ES-I3 (cell line): ENCODE results near the gene TTC12.

Experiments
- H3K36me3 ChIP-seq: 2 replicates; pipeline ENCODE4 v1.6.1; 2013; ENCODE audit warnings: mild to moderate bottlenecking, low read length, control low read depth, moderate library complexity; ENCODE audit not compliant: insufficient read depth
- H3K4me1 ChIP-seq: 2 replicates; pipeline ENCODE4 v1.6.1; 2013; ENCODE audit warnings: mild to moderate bottlenecking, control low read depth, low read length; ENCODE audit not compliant: insufficient read depth
- H3K9ac ChIP-seq: 2 replicates; pipeline ENCODE4 v1.6.1; 2013; ENCODE audit warnings: low read depth, mild to moderate bottlenecking, low read length, moderate library complexity
- H3K9me3 ChIP-seq: 2 replicates; pipeline ENCODE4 v1.6.1; 2013; ENCODE audit warnings: mild to moderate bottlenecking, low read length, moderate library complexity; ENCODE audit not compliant: control insufficient read depth, insufficient read depth

Gene TTC12

GRCh38 chr11:113363406-113363805 lies 49.0 kb downstream of the TTC12 start:
- H3K9ac ChIP-seq = no peak overlapping the region
- no peaks in the 10 kb centered on the region for H3K9me3 ChIP-seq
- no peaks in the 10 kb centered on the region for H3K4me1 ChIP-seq
- no peaks in the 10 kb centered on the region; the same call in 1 of the 2 replicates for H3K36me3 ChIP-seq

GRCh38 chr11:113363996-113364641 lies 49.7 kb downstream of the TTC12 start:
- Histone ChIP-seq H3K9me3 (no peaks in the 10 kb centered on the region), H3K36me3 (no peaks in the 10 kb centered on the region; the same call in 1 of the 2 replicates), H3K9ac (no peak overlapping the region), H3K4me1 (no peaks in the 10 kb centered on the region)

- Histone ChIP-seq H3K9me3 (no peaks in the 10 kb centered on the region), H3K36me3 (no peaks in the 10 kb centered on the region; the same call in 1 of the 2 replicates), H3K9ac (no peak overlapping the region), H3K4me1 (peaks cover 3% of the 10 kb centered on the region; the same call in 1 of the 2 replicates)
These were observed 51.5 kb downstream of the TTC12 start for GRCh38 chr11:113365895-113366294.

- Histone ChIP-seq H3K36me3 (no peaks in the 10 kb centered on the region; the same call in 1 of the 2 replicates), H3K9me3 (no peaks in the 10 kb centered on the region), H3K4me1 (peaks cover 3% of the 10 kb centered on the region; the same call in 1 of the 2 replicates), H3K9ac (no peak overlapping the region)
These were observed 55.0 kb downstream of the TTC12 start for GRCh38 chr11:113369411-113369810.

- Histone ChIP-seq H3K9ac (no peak overlapping the region), H3K4me1 (peaks cover 3% of the 10 kb centered on the region; the same call in 1 of the 2 replicates), H3K9me3 (no peaks in the 10 kb centered on the region), H3K36me3 (no peaks in the 10 kb centered on the region; the same call in 1 of the 2 replicates)
These were observed 56.3 kb downstream of the TTC12 start for GRCh38 chr11:113370634-113371033.

- Histone ChIP-seq H3K9me3 (no peaks in the 10 kb centered on the region), H3K9ac (no peak overlapping the region), H3K4me1 (peaks cover 6% of the 10 kb centered on the region), H3K36me3 (no peaks in the 10 kb centered on the region)
These were observed 57.9 kb downstream of the TTC12 start for GRCh38 chr11:113372309-113372708.

- H3K36me3 ChIP-seq = no peaks in the 10 kb centered on the region
- H3K4me1 ChIP-seq = peaks cover 14% of the 10 kb centered on the region
- no peaks in the 10 kb centered on the region for H3K9me3 ChIP-seq
- H3K9ac ChIP-seq = no peak overlapping the region
These were observed 58.9 kb downstream of the TTC12 start for GRCh38 chr11:113373306-113373705.

- H3K4me1 ChIP-seq = peaks cover 14% of the 10 kb centered on the region
- H3K9me3 ChIP-seq = no peaks in the 10 kb centered on the region
- no peaks in the 10 kb centered on the region for H3K36me3 ChIP-seq
- no peak overlapping the region for H3K9ac ChIP-seq
These were observed 59.7 kb downstream of the TTC12 start for GRCh38 chr11:113373981-113374560.

- Histone ChIP-seq H3K9me3 (no peaks in the 10 kb centered on the region), H3K9ac (no peak overlapping the region), H3K4me1 (peaks cover 11% of the 10 kb centered on the region), H3K36me3 (no peaks in the 10 kb centered on the region)
These were observed 61.0 kb downstream of the TTC12 start for GRCh38 chr11:113375402-113375801.

- H3K9ac ChIP-seq = no peak overlapping the region
- H3K9me3 ChIP-seq = no peaks in the 10 kb centered on the region
- no peaks in the 10 kb centered on the region for H3K36me3 ChIP-seq
These were observed 61.8 kb downstream of the TTC12 start for GRCh38 chr11:113376156-113376555.

GRCh38 chr11:113377681-113378412 lies 63.5 kb downstream of the TTC12 start:
- peaks cover 11% of the 10 kb centered on the region for H3K4me1 ChIP-seq
- no peaks in the 10 kb centered on the region for H3K9me3 ChIP-seq
- no peaks in the 10 kb centered on the region for H3K36me3 ChIP-seq
- H3K9ac ChIP-seq = no peak overlapping the region

More at GRCh38 chr11:113376156-113376555, 61.8 kb downstream of the TTC12 start:
- H3K4me1 ChIP-seq = peaks cover 11% of the 10 kb centered on the region

- Histone ChIP-seq H3K36me3 (no peaks in the 10 kb centered on the region), H3K4me1 (peaks cover 11% of the 10 kb centered on the region), H3K9ac (no peak overlapping the region), H3K9me3 (no peaks in the 10 kb centered on the region)
These were observed 64.3 kb downstream of the TTC12 start for GRCh38 chr11:113378692-113379091.

- Histone ChIP-seq H3K36me3 (no peaks in the 10 kb centered on the region), H3K9ac (no peak overlapping the region), H3K9me3 (no peaks in the 10 kb centered on the region), H3K4me1 (peaks cover 18% of the 10 kb centered on the region)
These were observed 67.7 kb downstream of the TTC12 start for GRCh38 chr11:113382121-113382520.

- Histone ChIP-seq H3K4me1 (peaks cover 12% of the 10 kb centered on the region; the same call in 1 of the 2 replicates), H3K36me3 (no peaks in the 10 kb centered on the region), H3K9me3 (no peaks in the 10 kb centered on the region), H3K9ac (no peak overlapping the region)
These were observed 70.2 kb downstream of the TTC12 start for GRCh38 chr11:113384551-113384950.
